Measurements from ENCODE around the gene KAT2A. TPM values are rescaled to one million over a fixed set of nuclear protein-coding genes. Genes with fewer than 3 reads are reported as not detected.

KAT2A gene
- total RNA-seq, 1 donor from 2014 or later = 13.1 TPM

DNA sequence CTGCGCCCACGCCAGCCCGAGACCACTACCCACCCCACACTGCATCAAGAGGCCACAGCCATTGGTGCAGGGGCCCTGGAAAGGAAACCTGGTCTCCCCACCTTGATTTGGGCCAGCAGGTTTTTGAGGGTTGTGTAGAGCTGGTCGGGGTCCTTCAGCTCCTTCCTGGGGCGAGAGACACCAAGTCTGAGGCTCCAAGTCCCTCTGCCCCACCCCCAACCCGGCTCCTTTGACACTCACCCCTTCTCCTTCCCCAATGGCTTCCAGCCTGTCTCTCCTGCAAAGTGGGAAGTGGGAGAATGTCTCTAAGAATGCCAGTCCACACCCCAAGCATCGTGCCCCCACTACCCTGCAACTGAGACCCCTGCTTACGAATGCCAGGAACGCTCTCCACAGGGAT lies 7.0 kb downstream of the KAT2A start:
- TF ChIP-seq, protein P1, sequence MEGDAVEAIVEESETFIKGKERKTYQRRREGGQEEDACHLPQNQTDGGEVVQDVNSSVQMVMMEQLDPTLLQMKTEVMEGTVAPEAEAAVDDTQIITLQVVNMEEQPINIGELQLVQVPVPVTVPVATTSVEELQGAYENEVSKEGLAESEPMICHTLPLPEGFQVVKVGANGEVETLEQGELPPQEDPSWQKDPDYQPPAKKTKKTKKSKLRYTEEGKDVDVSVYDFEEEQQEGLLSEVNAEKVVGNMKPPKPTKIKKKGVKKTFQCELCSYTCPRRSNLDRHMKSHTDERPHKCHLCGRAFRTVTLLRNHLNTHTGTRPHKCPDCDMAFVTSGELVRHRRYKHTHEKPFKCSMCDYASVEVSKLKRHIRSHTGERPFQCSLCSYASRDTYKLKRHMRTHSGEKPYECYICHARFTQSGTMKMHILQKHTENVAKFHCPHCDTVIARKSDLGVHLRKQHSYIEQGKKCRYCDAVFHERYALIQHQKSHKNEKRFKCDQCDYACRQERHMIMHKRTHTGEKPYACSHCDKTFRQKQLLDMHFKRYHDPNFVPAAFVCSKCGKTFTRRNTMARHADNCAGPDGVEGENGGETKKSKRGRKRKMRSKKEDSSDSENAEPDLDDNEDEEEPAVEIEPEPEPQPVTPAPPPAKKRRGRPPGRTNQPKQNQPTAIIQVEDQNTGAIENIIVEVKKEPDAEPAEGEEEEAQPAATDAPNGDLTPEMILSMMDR (conservative IDR thresholded peaks at IDR 0.05; ENCODE audit: low read depth, low read length) = no peak
- no peak for DNase-seq (ENCODE audit: low read depth)
- H3K4me3 ChIP-seq (ENCODE audit: low read depth, low read length) = no peak overlapping the region

DNA sequence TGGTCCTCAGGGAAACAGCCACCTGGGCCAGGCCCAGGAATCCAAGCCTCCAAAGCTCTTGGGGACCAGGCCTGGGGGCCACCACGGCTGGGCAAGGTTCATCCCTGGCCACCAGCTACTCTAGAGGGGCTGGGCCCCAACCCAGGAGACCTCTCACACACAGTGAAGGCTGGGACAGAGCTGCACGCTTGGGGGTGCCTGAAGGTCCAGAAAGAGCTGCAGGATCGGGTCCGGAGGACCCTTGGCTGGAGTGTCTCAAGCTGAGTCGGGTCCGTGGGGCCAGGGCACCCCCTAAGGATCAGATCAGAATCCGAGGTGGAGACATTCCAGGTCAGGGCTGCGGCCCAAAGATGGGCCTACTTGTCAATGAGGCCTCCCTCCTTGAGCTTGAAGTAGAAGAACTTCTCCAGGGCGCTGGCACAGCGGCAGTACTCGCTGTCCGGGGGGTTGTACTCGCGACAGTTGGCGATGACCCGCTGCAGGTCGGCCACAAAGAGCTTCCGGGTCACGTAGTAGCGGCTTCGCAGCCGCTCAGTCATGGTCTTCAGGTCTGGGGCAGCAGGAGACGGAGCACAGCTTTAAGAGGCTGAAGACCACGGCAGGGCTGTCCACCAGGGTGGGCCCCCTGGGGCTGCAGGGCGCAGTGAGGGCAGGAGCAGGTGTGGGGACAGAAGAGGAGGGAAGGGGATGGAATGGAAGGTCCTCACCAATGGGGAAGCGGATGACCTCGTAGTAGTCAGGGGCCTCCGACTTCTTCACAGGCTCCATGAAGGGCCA lies 7.7 kb downstream of the KAT2A start:
- DNase-seq (ENCODE audit: low read depth) = no peak
- TF ChIP-seq, protein P1 (conservative IDR thresholded peaks at IDR 0.05; ENCODE audit: low read depth, low read length) = no peak
- H3K4me3 ChIP-seq (ENCODE audit: low read depth, low read length) = no peak overlapping the region

DNA sequence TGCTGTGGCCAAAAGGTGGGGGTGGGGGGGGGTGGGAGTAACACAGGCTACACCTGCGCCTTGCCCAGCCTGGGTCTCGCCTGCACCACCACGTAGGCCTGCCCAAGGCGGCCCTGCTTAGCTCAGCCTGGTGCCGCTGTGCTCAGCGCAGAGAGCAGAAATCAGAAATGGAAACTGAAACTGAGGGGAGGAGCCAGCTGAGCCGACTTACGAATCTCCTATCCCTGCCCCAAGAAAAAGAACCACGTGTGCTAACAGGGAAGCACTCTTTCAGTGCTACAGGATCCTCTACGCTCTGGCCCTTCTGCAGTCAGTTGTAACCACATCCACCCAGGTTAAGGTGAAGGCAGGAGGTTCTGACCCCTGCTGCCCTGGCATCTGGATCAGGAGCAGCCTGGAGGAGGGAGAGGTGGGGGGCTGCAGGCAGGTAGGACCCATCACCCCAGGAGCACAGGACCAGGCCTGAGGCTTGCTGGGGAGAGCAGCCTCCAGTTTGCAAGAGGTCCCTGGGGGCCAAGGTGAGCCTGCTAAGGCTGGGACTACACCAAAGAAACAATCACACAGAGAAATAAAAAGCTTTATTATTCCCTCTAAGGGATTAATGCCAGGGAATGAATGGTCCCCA lies 8.5 kb downstream of the KAT2A start, which contains the start of gene DHX58:
DHX58 (minus strand) TSS at position 163 of the 625 bp plus-strand sequence. CDS start 822 bp downstream, outside the sequence.
- H3K4me3 ChIP-seq (ENCODE audit: low read depth, low read length) = peak within 1 kb of the TSS; percentile 66
- DNase-seq (ENCODE audit: low read depth) = no peak
- TF ChIP-seq, protein P1 (conservative IDR thresholded peaks at IDR 0.05; ENCODE audit: low read depth, low read length) = no peak

DNA sequence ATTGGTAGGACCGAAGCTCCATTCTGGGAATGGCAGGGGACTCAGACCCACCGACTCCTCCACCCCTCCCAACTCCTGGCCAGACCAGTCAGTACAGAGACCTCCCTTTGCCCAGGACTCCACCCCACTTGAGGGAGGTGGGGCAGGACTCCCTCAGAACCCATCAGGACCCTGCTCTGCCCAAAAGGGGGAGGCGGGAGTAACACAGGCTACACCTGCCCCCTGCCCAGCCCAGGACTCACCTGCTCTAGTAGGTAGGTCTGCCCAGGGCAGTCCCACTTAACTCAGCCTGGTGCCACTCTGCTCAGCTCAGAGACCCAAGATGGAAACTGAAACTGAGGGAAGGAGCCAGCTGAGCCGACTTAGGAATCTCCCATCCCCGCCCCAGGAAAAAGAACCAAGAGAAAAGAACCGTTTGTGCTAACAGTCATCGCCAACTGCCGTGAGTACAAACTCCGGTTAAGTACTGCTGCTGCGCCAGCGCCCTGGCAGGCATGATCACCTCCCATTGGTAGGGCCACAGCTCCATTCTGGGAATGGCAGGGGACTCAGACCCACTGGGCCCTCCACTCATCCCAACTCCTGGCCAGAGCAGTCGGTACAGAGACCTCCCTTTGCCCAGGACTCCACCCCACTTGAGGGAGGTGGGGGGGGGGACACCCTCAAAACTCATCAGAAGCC lies 9.2 kb downstream of the KAT2A start:
- DNase-seq (ENCODE audit: low read depth) = no peak
- peak overlapping the region; percentile 66 for H3K4me3 ChIP-seq (ENCODE audit: low read depth, low read length)
- TF ChIP-seq, protein P1 (conservative IDR thresholded peaks at IDR 0.05; ENCODE audit: low read depth, low read length) = no peak

DNA sequence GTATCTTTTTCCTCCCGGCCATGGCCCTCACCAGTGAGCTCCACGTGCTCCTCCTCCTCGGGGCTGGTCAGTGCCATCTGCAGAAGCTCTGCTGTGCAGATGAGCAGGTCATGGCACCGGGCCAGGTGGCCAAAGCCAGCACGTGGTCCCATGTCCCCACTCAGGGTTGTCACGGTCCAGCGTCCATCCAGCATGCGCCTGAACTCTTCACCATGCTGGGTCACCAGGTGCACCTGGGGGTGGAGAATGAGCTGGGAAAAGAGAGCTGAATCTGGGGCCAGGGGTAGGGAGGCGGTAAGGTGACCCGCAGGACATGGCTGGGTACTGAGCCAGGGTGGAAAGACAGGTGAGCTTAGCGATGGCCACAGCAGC lies 9.9 kb downstream of the KAT2A start:
- DNase-seq (ENCODE audit: low read depth) = no peak
- H3K4me3 ChIP-seq (ENCODE audit: low read depth, low read length) = peak overlapping the region; percentile 66
- TF ChIP-seq, protein P1 (conservative IDR thresholded peaks at IDR 0.05; ENCODE audit: low read depth, low read length) = no peak

DNA sequence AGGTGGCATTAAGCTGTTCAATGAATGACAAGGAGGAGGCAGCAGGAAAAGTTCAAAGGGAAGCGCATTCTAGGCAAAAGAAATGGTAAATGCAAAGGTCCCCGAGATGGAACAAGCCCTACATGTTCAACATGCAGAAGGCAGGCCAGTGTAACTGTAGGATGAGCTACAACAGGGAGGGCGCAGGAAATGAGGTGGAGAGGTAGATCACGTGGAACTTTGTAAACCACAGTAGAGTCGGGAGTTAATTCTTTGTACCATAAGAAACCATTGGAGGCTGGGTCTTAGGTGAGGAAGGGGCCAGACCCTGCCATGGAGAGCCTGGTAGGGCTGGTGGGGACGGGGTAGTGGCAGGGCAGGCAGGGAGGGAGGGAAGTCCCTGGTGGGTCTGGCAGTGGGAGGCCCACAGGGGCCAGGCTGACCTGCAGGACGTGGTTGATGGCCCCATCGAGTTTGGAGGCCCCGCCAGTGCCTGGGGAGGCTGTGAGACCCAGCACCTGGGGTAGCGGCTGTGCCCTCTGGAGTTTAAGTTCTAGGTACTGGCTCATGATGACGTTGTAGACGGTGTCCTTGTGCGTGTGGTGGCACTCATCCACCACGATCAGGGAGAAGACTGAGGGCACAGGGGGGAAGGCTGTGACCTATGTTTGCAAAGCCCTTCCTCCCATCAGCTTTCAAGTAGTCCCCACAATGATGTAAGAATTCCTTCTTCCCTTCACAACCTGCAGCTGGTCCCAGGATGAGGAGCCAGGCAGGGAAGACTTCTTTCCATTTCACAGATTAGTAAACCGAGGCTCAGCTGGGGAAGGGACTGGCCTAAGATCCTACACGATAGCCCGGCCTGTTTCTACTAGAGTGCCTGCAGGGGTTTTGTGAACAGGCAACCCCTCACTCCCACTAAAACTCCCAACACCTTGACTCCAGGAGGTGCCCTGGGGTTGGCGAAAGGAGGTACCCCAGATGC lies 10.6 kb downstream of the KAT2A start:
- DNase-seq (ENCODE audit: low read depth) = no peak
- H3K4me3 ChIP-seq (ENCODE audit: low read depth, low read length) = no peak overlapping the region
- TF ChIP-seq, protein P1 (conservative IDR thresholded peaks at IDR 0.05; ENCODE audit: low read depth, low read length) = no peak

Measured in epithelial cell of proximal tubule (primary cell).